BLaER1 treated with 17β-estradiol and CSF1 and Interleukin-3, amounts not matched to agents 10 nM and 100 nM (cell line): Measurements from ENCODE around the gene SBNO2.
"Not testable (repeated sequence)": the region's sequence is repeated elsewhere in the genome, so short reads cannot be mapped to it uniquely, and the experiment has no call there.

Experiments
- H3K27ac ChIP-seq, 11 experiments: shearing (Covaris generic); formaldehyde crosslinking; 2 replicates each; pipeline ENCODE4 v1.8.1; 2022
- H3K27me3 ChIP-seq, 11 experiments: shearing (Covaris generic); formaldehyde crosslinking; 2 replicates each; pipeline ENCODE4 v1.8.1; 2022
- H3K36me3 ChIP-seq, 11 experiments: shearing (Covaris generic); formaldehyde crosslinking; 2 replicates each; pipeline ENCODE4 v1.8.1; 2022
- H3K4me1 ChIP-seq, 10 experiments: shearing (Covaris generic); formaldehyde crosslinking; 2 replicates each; pipeline ENCODE4 v1.8.1; 2022
- H3K4me2 ChIP-seq, 11 experiments: shearing (Covaris generic); formaldehyde crosslinking; 2 replicates each; pipeline ENCODE4 v1.8.1; 2022
- H3K4me3 ChIP-seq, 10 experiments: shearing (Covaris generic); formaldehyde crosslinking; 2 replicates each; pipeline ENCODE4 v1.8.1; 2022
- H3K9ac ChIP-seq, 11 experiments: shearing (Covaris generic); formaldehyde crosslinking; 2 replicates each; pipeline ENCODE4 v1.8.1; 2022
- H3K9me3 ChIP-seq, 11 experiments: shearing (Covaris generic); formaldehyde crosslinking; replicated peaks in 1 of 11; 2 replicates each; pipeline ENCODE4 v1.8.1; 2022
- H4K20me1 ChIP-seq, 11 experiments: shearing (Covaris generic); formaldehyde crosslinking; 2 replicates each; pipeline ENCODE4 v1.8.1; 2022
- Cebpa-rat ChIP-seq, 11 experiments: shearing (Covaris generic); IDR thresholded peaks; 2 replicates each; pipeline ENCODE4 v1.8.1; 2022

The SBNO2 gene

DNA sequence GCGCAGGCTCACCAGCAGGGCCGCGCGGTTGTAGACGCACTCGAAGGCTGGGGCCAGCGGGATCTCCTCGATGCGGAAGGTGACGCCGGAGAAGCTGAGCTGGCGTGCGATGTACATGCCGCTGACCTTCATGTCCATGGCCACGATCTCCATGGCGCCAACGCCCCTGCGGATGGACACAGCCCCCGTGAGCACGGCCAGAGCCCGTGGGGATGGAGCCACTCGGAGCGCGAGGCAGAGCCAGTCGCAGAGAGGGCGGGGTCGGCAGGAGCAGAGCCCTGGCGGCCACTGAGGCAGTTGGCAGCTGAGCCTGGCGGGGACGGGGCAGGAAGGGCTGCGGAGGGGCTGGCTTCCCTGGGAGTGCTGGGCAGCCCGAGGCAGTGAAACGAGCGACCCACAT lies 55.1 kb downstream of the SBNO2 start:
- Histone ChIP-seq H3K4me1 (peaks cover 0 to 27% (median 3%) of the 10 kb centered on the region in 10 experiments; a peak in 16 of 20 replicates), H3K36me3 (peaks cover 80 to 99% (median 89%) of the 10 kb centered on the region in 11 experiments), H3K9me3 (no peaks in the 10 kb centered on the region), H3K9ac (no peak overlapping the region), H3K27ac (no peak overlapping the region), H4K20me1 (peaks cover 4 to 99% (median 28%) of the 10 kb centered on the region in 11 experiments; a peak in 20 of 22 replicates), H3K4me2 (no peak overlapping the region), H3K27me3 (no peaks in the 10 kb centered on the region), H3K4me3 (no peak overlapping the region)
- no peak for TF ChIP-seq Cebpa-rat (IDR thresholded peaks at IDR 0.05)

DNA sequence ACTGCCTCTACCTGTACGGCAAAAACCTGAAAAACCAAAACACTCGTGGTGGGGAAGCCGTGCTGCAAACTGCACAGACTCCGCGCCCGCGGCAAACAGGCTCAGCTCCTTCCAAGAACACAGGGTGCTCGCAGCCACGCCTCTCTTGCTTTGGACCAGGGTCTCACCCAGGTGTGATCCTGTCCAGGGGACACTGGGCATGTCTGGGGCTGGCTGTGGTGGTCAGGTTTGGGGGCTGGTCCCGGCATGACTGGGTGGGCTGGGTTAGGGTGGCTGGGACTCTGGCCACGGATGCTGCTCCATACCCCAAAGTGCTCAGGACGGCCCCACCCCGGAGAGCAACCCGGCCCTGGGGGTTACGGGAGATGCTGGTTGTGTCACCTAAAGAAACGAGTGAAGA lies 56.4 kb downstream of the SBNO2 start:
- no peaks in the 10 kb centered on the region for H3K9me3 ChIP-seq
- no peaks in the 10 kb centered on the region for H3K27me3 ChIP-seq
- TF ChIP-seq Cebpa-rat (IDR thresholded peaks at IDR 0.05): no peak
- H3K4me2 ChIP-seq: no peak overlapping the region
- H3K4me1 ChIP-seq: peaks cover 7 to 26% (median 15%) of the 10 kb centered on the region in 10 experiments
- peaks cover 74 to 98% (median 86%) of the 10 kb centered on the region in 11 experiments for H3K36me3 ChIP-seq
- peaks cover 15 to 99% (median 26%) of the 10 kb centered on the region in 11 experiments; a peak in 19 of 22 replicates for H4K20me1 ChIP-seq
- H3K27ac ChIP-seq: no peak overlapping the region
- no peak overlapping the region for H3K4me3 ChIP-seq
- H3K9ac ChIP-seq: no peak overlapping the region

DNA sequence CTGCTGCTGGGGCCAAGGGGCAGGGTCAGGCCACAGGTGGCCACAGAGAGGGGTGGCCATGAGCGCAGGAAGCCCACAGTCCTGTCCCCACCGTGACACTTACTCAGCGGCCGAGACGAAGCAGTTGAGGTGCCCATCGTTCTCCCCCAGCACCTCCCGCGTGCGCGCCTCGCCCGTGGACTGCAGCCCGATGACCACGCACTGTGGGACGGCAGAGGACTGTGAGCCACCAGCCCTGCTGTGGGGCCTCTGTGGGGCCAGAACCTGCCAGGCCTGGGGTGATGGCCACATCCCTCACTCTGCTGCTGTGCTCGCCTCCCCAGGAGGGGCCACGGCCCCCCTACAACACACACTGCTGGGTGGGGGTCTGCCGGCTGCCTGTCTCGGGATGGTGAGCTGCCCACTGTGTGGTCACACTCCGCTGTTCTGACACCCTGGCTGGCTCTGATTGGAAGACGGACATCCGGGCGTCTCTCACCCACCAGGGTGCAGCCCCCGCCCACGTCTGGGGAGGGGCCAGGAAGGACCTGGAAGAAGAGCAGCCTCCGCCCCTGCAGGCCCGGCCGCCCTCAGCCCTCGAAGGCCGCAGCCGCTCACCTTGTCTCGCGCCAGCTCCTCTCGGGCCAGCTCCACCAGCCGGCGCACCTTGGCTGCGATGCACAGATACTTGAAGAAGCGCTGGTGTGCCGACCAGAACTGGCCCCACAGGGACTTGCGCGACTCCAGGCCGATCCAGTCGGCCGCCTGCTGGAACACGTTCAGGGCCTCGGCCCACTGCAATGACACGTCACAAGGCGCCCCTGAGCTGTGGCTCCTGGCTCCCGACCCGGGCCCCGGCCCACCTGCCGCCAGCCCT lies 57.1 kb downstream of the SBNO2 start:
- H4K20me1 ChIP-seq: peaks cover 15 to 100% (median 28%) of the 10 kb centered on the region in 11 experiments; a peak in 19 of 22 replicates
- H3K9me3 ChIP-seq: no peaks in the 10 kb centered on the region
- H3K36me3 ChIP-seq: peaks cover 74 to 98% (median 86%) of the 10 kb centered on the region in 11 experiments
- no peak overlapping the region for H3K4me2 ChIP-seq
- no peak for TF ChIP-seq Cebpa-rat (IDR thresholded peaks at IDR 0.05)
- H3K27me3 ChIP-seq: no peaks in the 10 kb centered on the region
- peaks cover 7 to 26% (median 18%) of the 10 kb centered on the region in 10 experiments for H3K4me1 ChIP-seq
- no peak overlapping the region for H3K4me3 ChIP-seq
- peak overlapping the region in 3 of 11 experiments; percentile 13 to 45 (median 34); a peak in 3 of 22 replicates for H3K9ac ChIP-seq
- H3K27ac ChIP-seq: no peak overlapping the region

DNA sequence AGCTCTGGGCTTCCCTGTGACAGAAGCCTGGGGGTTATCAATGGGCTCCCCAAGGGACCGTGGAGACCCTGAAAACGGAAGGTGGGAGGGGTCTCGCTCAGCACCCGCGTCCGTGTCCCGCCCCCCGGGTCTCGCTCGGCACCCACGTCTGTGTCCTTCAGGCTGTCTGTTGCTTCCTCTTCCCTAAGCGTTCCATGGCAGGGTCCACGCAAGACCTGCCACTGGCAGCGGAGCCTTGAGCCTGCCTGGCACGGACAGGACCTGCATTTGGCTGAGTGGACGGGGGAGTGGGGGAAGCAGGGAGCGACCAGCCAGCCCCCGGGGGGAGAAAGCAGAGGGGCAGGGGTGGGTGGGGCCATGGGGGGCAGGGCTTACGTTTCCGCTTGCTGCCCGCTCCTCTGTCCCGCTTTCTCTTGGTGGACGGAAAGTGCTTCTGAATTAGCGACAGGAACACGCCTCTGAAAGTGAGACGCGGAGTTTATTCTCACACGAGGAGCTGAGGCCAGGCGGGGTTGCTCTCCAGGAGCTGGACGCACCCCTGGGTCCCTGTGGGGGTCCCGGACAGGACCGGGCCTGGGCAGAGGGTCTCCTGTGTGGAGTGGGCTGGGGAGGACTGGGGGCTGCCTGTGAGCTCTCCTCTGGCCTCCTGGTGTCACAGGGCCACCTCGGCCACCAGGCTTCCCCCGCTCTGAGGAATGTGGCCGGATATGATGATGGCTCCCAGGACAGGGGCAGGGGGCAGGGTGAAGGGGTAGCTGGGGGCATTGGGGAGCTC lies 58.2 kb downstream of the SBNO2 start:
- TF ChIP-seq Cebpa-rat (IDR thresholded peaks at IDR 0.05): no peak
- Histone ChIP-seq H3K9me3 (no peaks in the 10 kb centered on the region), H3K4me2 (no peak overlapping the region), H4K20me1 (peaks cover 18 to 100% (median 23%) of the 10 kb centered on the region in 11 experiments; a peak in 21 of 22 replicates), H3K27me3 (no peaks in the 10 kb centered on the region), H3K9ac (peak overlapping the region in 2 of 11 experiments; percentile 34 to 45; a peak in 3 of 22 replicates), H3K36me3 (peaks cover 64 to 95% (median 80%) of the 10 kb centered on the region in 11 experiments), H3K4me1 (peaks cover 7 to 26% (median 18%) of the 10 kb centered on the region in 10 experiments), H3K4me3 (no peak overlapping the region), H3K27ac (no peak overlapping the region)

DNA sequence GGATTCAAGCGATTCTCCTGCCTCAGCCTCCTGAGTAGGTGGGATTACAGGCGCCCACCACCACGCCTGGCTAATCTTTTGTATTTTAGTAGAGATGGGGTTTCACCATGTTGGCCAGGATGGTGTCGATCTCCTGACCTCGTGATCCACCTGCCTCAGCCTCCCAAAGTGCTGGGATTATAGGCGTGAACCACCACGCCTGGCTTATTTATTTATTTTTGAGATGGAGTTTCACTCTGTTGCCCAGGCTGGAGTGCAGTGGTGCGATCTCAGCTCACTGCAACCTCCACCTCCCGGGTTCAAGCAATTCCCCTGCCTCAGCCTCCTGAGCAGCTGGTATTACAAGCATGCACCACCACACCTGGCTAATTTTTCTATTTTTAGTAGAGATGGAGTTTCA lies 59.3 kb downstream of the SBNO2 start:
- not testable (repeated sequence) for H3K4me3 ChIP-seq, H3K4me2 ChIP-seq, H3K9me3 ChIP-seq, H3K27me3 ChIP-seq, H3K9ac ChIP-seq, H3K27ac ChIP-seq
- Histone ChIP-seq H3K4me1 (peaks cover 7 to 26% (median 18%) of the 10 kb centered on the region in 10 experiments), H4K20me1 (peaks cover 24 to 100% (median 34%) of the 10 kb centered on the region in 11 experiments; a peak in 21 of 22 replicates), H3K36me3 (peaks cover 52 to 95% (median 80%) of the 10 kb centered on the region in 11 experiments)

DNA sequence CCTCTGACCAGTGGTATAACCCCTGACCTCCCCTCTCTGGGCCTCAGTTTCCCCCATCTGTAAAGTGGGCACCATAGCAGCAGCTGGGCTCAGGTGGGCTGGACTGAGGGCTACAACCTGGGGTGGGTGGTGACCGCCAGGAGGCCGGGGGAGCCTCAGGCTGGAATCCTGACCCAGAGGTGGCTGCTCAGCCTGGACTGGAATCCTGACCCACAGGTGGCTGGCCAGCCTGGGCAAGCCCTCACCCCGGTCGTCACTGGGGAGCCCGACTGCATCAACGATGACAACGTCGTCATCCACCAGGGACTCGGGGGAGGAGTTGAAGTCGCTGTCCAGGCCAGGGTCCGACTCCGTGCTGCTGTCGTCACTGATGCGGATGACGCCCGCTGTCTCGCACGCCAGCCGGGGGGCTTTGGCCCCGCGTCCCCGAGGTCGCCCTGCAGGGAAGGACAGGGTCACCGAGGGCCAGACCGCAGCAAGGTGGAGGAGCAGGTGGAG lies 60.0 kb downstream of the SBNO2 start:
- peak overlapping the region in 5 of 11 experiments; percentile 12 to 47 (median 36); a peak in 4 of 22 replicates for H3K27ac ChIP-seq
- peaks cover 7 to 28% (median 20%) of the 10 kb centered on the region in 10 experiments for H3K4me1 ChIP-seq
- peak overlapping the region in 9 of 11 experiments; percentile 1 to 70 (median 33); a peak in 7 of 22 replicates for H3K9ac ChIP-seq
- TF ChIP-seq Cebpa-rat (IDR thresholded peaks at IDR 0.05): no peak
- no peak overlapping the region for H3K4me3 ChIP-seq
- H3K9me3 ChIP-seq: no peaks in the 10 kb centered on the region
- H3K36me3 ChIP-seq: peaks cover 48 to 93% (median 78%) of the 10 kb centered on the region in 11 experiments
- H4K20me1 ChIP-seq: peaks cover 27 to 100% (median 41%) of the 10 kb centered on the region in 11 experiments; a peak in 21 of 22 replicates
- H3K4me2 ChIP-seq: peak overlapping the region; percentile 50 to 88 (median 70); a peak in 21 of 22 replicates
- no peaks in the 10 kb centered on the region for H3K27me3 ChIP-seq

DNA sequence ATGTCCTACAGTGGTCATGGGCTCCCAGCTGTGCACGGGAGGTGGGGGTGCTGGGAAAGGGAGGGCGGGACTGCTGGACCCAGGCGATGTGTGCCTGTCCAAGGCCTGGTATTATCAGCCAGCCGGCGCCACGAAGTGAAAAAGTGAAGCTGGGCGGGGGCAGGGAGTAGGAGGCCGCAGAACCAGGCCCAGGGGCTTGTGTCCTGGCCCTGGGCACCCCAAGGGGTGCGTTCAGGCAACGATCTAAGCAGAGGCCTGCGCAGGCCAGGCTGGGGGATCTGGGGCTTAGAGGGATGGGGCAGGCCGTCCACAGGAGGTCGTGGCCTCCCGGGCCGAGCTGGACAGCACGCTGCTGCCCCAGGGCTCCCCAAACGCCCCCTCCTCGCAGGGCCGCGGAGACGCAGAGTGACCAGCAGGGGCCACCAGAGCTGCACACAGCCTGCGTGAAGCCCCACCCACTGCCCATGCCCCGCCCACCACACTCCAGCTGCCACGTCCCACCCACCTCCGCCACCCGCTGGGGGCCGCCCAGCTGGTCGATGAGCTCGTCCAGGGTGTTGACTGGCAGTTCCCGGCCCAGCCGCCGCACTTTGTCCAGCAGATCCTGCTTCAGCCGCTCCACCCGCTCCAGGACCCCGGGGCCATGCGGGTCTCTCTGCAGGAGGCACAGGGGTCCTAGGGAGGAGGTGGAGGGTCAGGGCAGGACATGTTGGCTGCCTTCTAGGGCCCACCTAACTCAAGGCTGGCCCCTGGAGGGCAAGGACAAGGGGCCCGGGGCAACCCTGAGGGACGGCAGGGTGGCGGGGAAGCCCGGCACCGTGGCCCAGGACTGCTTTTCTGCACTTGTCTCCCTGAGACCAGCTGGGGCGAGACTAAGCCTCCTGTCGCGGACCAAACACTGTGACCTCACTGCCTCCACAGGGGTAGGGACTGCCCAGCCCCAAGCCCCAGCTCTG lies 60.8 kb downstream of the SBNO2 start:
- H3K9ac ChIP-seq: peak overlapping the region; percentile 1 to 70 (median 33); a peak in 10 of 22 replicates
- no peaks in the 10 kb centered on the region for H3K9me3 ChIP-seq
- H3K27me3 ChIP-seq: no peaks in the 10 kb centered on the region
- peaks cover 30 to 100% (median 47%) of the 10 kb centered on the region in 11 experiments; a peak in 21 of 22 replicates for H4K20me1 ChIP-seq
- H3K4me1 ChIP-seq: peaks cover 11 to 33% (median 25%) of the 10 kb centered on the region in 10 experiments
- H3K4me3 ChIP-seq: 0 out of 20 replicates have a peak overlapping the region, but pooled peaks of 1 of the 10 experiments have one; percentile 9
- TF ChIP-seq Cebpa-rat (IDR thresholded peaks at IDR 0.05): no peak
- peaks cover 47 to 93% (median 76%) of the 10 kb centered on the region in 11 experiments for H3K36me3 ChIP-seq
- H3K27ac ChIP-seq: peak overlapping the region in 7 of 11 experiments; percentile 12 to 47 (median 40); a peak in 8 of 22 replicates
- peak overlapping the region; percentile 50 to 88 (median 70) for H3K4me2 ChIP-seq
